Uterus (tissue), 2 donors: Measurements from ENCODE around the gene AARS1.
"Not testable (repeated sequence)": the region's sequence is repeated elsewhere in the genome, so short reads cannot be mapped to it uniquely, and the experiment has no call there.

Experiments
- CTCF ChIP-seq, 4 experiments: fragments of 200-600 bp in 2 of 4; fragments of 450-650 bp in 2 of 4; sonication (generic) in 2 of 4; IDR thresholded peaks; one replicate each; pipeline ENCODE4 v1.5.1; 2016 to 2019; ENCODE audit warnings: antibody characterized with exemption in 4 of 4, mild to moderate bottlenecking in 2 of 4, moderate library complexity in 1 of 4
- POLR2A ChIP-seq, 2 donors: fragments of 450-650 bp; IDR thresholded peaks; one replicate each; pipeline ENCODE4 v1.6.1; 2016; ENCODE audit warnings: antibody characterized with exemption in 2 of 2, mild to moderate bottlenecking in 1 of 2, moderate library complexity in 1 of 2

GRCh38 chr16:70238773-70239172, 50.5 kb downstream of the AARS1 start:
- TF ChIP-seq CTCF, POLR2A (IDR thresholded peaks at IDR 0.05): not testable (repeated sequence)
